Kidney epithelial cell (primary cell): ENCODE data around the gene HPCAL1. TPM values are rescaled to one million over a fixed set of nuclear protein-coding genes. Genes with fewer than 3 reads are reported as not detected.
A peak's percentile ranks its signal among the peaks of the same experiment; 100 is the strongest.
"Not testable (repeated sequence)": the region's sequence is repeated elsewhere in the genome, so short reads cannot be mapped to it uniquely, and the experiment has no call there.

Experiments
- DNase-seq: peaks from one replicate; pipeline ENCODE4 v3.0.0-alpha.2; 2010; ENCODE audit warnings: low read depth
- H3K27me3 ChIP-seq: 2 replicates; pipeline ENCODE4 v1.6.0; 2011; ENCODE audit warnings: low read length; ENCODE audit not compliant: control insufficient read depth, insufficient read depth
- H3K36me3 ChIP-seq: 2 replicates; pipeline ENCODE4 v1.5.1; 2011; ENCODE audit warnings: low read length; ENCODE audit not compliant: control insufficient read depth, insufficient read depth
- H3K4me3 ChIP-seq: 2 replicates; pipeline ENCODE4 v1.5.1; 2011; ENCODE audit warnings: low read depth, mild to moderate bottlenecking, control low read depth, low read length
- total RNA-seq: library from RNA; depleted of rRNA; stranded (reverse); fragments of >200 nt; gene quantifications from 2 replicates; pipeline ENCODE4 v1.2.3, GENCODE V29; 2015
- TF ChIP-seq, protein P1 (sequence below): IDR thresholded peaks from 2 replicates; pipeline ENCODE4 v1.5.1; 2011; ENCODE audit warnings: mild to moderate bottlenecking, moderate library complexity, low read length, control low read depth, inconsistent platforms; ENCODE audit not compliant: insufficient read depth, poor library complexity, severe bottlenecking

Gene HPCAL1
- total RNA-seq, 1 donor from 2014 or later: 33.7 TPM

DNA sequence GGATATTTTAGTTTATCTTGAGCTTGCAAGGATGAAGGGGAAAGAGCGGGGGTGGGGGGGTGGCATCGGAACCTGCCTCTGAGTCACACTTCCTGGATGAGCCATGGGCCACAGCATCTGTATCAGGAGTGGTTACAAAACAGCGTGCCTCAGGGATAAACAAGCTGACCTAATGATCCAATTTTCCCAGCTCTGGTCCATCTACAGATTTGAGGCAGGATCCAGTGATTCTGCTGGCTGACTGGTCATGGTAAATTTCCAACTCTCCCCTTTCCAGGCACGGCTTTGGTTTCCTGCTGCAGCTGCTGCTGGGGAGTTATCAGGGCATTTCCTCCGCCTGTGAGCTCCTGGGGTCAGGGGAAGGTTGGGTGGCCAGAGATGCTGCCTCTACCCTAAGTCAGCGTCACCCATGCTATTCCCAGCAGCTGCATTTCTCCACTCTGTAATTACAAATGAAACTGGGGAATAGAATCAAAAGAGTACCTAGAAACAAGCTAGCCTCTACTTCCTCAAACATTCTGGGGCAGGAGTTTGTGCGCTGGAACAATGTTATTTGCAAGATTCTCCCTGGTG, 4.7 kb upstream of the HPCAL1 start:
- TF ChIP-seq, protein P1, sequence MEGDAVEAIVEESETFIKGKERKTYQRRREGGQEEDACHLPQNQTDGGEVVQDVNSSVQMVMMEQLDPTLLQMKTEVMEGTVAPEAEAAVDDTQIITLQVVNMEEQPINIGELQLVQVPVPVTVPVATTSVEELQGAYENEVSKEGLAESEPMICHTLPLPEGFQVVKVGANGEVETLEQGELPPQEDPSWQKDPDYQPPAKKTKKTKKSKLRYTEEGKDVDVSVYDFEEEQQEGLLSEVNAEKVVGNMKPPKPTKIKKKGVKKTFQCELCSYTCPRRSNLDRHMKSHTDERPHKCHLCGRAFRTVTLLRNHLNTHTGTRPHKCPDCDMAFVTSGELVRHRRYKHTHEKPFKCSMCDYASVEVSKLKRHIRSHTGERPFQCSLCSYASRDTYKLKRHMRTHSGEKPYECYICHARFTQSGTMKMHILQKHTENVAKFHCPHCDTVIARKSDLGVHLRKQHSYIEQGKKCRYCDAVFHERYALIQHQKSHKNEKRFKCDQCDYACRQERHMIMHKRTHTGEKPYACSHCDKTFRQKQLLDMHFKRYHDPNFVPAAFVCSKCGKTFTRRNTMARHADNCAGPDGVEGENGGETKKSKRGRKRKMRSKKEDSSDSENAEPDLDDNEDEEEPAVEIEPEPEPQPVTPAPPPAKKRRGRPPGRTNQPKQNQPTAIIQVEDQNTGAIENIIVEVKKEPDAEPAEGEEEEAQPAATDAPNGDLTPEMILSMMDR: no peak
- no peaks in the 10 kb centered on the region for H3K36me3 ChIP-seq
- no peaks in the 10 kb centered on the region for H3K27me3 ChIP-seq
- DNase-seq: no peak
- no peak overlapping the region for H3K4me3 ChIP-seq

DNA sequence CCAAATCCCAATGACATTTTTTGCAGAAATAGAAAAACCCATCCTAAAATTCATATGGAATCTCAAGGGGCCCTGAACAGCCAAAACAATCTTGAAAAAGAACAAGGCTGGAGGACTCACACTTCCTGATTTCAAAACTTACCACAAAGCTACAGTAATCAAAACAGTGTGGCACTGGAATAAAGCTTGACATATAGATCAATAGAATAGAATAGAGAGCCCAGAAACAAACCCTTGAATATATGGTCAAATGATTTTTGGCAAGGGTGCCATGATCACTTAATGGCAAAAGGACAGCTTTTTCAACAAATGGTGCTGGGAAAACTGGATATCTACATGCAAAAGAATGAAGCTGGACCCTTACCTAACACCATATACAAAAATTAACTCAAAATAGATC, 3.9 kb upstream of the HPCAL1 start:
- H3K36me3 ChIP-seq, H3K4me3 ChIP-seq, H3K27me3 ChIP-seq, DNase-seq: not testable (repeated sequence)

DNA sequence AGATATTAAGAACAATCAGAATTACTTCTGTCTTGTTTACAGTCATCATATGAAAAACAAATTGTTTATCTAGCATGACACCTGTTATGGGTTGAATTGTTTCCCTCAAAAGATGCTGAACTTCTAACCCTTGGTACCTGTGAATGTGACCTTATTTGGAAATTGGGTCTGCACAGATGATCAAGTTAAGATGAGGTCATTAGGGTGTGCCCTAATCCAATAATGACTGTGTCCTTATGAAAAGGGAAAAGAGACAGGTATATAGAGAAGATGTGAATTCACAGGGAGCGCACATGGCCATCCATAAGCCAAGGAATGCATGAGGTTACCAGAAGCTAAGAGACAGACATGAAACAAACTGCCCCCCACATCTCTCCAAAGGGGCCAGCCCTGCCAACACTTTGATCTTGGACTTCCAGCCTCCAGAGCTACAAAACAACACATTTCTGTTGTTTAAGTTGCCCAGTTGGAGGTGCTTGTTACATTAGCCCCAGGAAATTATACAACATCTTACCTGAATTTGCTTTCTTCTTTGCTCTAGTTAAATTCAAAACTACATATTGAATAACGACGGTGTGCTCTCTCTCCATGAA, 2.3 kb upstream of the HPCAL1 start:
- DNase-seq: no peak
- Histone ChIP-seq H3K4me3 (no peak overlapping the region), H3K27me3 (no peaks in the 10 kb centered on the region), H3K36me3 (no peaks in the 10 kb centered on the region)
- TF ChIP-seq, protein P1: no peak

DNA sequence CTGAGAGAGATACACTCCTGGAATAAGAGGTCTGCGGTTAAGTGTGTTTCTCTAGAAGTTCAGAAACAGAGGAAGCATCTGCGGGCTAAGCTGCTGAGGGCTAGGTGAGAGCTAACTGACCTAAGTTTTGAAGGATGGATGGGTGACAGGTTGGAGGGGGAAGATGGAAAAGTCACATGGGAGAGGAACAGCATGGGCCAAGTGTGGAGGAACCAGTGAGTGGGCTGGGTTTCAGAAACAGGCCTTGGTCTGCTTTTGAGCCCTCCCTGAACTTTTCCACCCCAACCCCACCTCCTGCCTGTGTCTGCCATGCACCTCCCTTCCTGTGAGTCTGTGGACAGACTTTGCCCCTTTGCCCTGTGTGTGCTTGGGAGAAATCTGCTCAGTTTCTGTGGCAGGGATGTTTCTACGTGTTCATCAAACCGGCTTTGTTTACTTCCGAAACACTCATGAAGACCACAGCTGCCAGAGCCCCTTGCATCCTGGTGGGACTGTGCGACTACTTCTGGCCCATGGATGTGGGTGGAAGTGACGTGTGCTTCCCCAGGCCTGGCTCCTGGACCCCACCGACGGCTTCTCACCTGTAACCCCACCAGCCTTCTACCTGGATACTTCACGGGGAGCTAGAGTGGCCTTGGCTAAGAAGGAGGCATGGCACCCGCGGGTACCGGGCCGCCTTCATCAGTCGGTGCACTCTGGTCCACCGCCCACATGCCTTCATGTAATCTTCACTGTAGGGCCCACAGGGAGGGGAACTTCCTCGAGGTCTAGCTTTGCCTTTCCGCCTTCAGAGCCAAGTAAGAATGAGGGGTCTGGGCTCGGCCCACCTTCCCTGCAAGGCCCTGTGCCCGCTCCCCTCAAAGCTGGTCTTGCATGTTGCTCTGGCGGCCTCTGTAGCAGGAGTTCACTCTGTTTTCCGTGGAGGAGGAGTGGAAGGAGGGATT, 1.4 kb upstream of the HPCAL1 start:
- H3K36me3 ChIP-seq: no peaks in the 10 kb centered on the region
- DNase-seq: no peak
- TF ChIP-seq, protein P1: no peak
- H3K4me3 ChIP-seq: no peak overlapping the region
- no peaks in the 10 kb centered on the region for H3K27me3 ChIP-seq

DNA sequence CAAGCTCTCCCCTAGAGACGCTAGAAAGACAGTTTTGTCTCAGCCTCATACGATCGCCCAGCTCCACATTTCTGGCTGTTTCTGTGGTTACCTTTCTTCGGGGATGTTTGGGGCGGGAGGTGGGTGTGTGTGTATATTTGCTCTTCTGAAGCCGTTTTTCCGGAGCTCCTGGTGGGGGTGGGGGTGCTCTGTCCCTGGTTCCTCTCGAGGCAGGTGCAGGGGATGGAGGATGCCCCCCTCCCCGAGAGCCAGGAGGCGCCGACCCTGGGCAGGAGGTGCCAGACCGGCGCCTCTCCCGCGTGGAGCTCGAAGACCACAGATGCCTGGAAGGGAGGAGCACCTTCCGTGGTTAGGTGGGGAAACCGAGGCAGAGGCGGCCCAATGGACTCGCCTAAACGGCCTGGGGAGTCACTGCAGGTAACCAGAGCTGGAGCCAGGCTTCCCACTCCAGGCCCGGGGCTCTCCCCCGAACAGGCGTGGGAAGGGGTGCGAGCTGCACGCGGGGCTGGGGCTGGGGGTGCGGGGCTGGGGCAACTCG, 694 bp upstream of the HPCAL1 start:
- Histone ChIP-seq H3K27me3 (no peaks in the 10 kb centered on the region), H3K4me3 (peak overlapping the region; percentile 48), H3K36me3 (no peaks in the 10 kb centered on the region)
- no peak for DNase-seq
- TF ChIP-seq, protein P1: no peak

DNA sequence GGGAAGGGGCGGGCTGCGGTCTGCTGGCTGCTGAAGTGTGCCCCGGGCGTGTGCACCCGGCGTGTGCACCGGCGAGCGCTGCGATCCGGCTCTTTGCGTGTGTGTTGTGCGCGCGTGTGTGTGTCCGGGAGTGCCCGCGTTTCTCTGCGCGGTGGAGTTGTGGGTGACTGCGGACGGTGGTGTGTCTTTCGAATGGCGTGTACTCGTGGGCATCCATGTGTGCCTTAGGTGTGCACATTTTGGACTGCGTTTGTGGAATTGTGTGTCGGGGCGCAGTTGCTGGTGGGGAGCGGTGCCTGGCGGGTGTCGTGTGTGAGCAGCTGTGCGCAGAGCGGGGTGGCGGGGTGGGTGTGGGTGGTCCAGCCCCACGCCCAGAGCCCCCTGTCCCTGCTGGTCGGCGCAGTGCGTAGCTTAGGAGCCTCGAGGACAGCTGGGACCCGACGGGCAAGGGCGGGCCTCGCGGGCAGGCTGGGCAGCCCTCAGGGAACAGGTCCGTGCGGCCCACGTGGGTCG, 533 bp downstream of the HPCAL1 start:
- no peaks in the 10 kb centered on the region for H3K27me3 ChIP-seq
- peak overlapping the region; percentile 60 for H3K4me3 ChIP-seq
- no peaks in the 10 kb centered on the region for H3K36me3 ChIP-seq
- no peak for DNase-seq
- TF ChIP-seq, protein P1: no peak
